Measurements from ENCODE around the gene GAGE2A.
"Not testable (repeated sequence)": the region's sequence is repeated elsewhere in the genome, so short reads cannot be mapped to it uniquely, and the experiment has no call there.

GAGE2A gene

GRCh38 chrX:49589196-49589595 is at the start of gene GAGE2A:
TSS of gene GAGE2A (plus strand) at chrX:49589496. CDS start at chrX:49590651, 1,155 bp downstream.
- H3K36me3 ChIP-seq (ENCODE audit: insufficient read depth, low read length); H3K4me1 ChIP-seq (ENCODE audit: insufficient read depth, low read length); H3K9ac ChIP-seq (ENCODE audit: low read length); H3K4me3 ChIP-seq (ENCODE audit: low read depth in 1 of 2, low read length in 2 of 2); H3K27ac ChIP-seq (ENCODE audit: low read depth, low read length); H3K9me3 ChIP-seq (ENCODE audit: low read length); H3K27me3 ChIP-seq (ENCODE audit: control insufficient read depth in 1 of 2, insufficient read depth in 2 of 2, low read length in 2 of 2): not testable (repeated sequence)

- H3K9ac ChIP-seq (ENCODE audit: low read length); H3K27ac ChIP-seq (ENCODE audit: low read depth, low read length); H3K36me3 ChIP-seq (ENCODE audit: insufficient read depth, low read length); H3K9me3 ChIP-seq (ENCODE audit: low read length); H3K27me3 ChIP-seq (ENCODE audit: control insufficient read depth in 1 of 2, insufficient read depth in 2 of 2, low read length in 2 of 2); H3K4me3 ChIP-seq (ENCODE audit: low read depth in 1 of 2, low read length in 2 of 2); H3K4me1 ChIP-seq (ENCODE audit: insufficient read depth, low read length): not testable (repeated sequence)
Observed at GRCh38 chrX:49541433-49541832, 47.9 kb upstream of the GAGE2A start, which contains the start of gene GAGE12D. TSS of gene GAGE12D (plus strand) at chrX:49541733. CDS start at chrX:49542888, 1,155 bp downstream.

- H3K9ac ChIP-seq (ENCODE audit: low read length); H3K4me1 ChIP-seq (ENCODE audit: insufficient read depth, low read length); H3K36me3 ChIP-seq (ENCODE audit: insufficient read depth, low read length); H3K27me3 ChIP-seq (ENCODE audit: control insufficient read depth in 1 of 2, insufficient read depth in 2 of 2, low read length in 2 of 2); H3K4me3 ChIP-seq (ENCODE audit: low read depth in 1 of 2, low read length in 2 of 2); H3K27ac ChIP-seq (ENCODE audit: low read depth, low read length); H3K9me3 ChIP-seq (ENCODE audit: low read length): not testable (repeated sequence)
Observed at GRCh38 chrX:49550989-49551388, 38.3 kb upstream of the GAGE2A start, which contains the start of gene GAGE12E. TSS of gene GAGE12E (plus strand) at chrX:49551289. CDS start at chrX:49552444, 1,155 bp downstream.

- H3K4me1 ChIP-seq (ENCODE audit: insufficient read depth, low read length); H3K27ac ChIP-seq (ENCODE audit: low read depth, low read length); H3K27me3 ChIP-seq (ENCODE audit: control insufficient read depth in 1 of 2, insufficient read depth in 2 of 2, low read length in 2 of 2); H3K36me3 ChIP-seq (ENCODE audit: insufficient read depth, low read length); H3K4me3 ChIP-seq (ENCODE audit: low read depth in 1 of 2, low read length in 2 of 2); H3K9me3 ChIP-seq (ENCODE audit: low read length); H3K9ac ChIP-seq (ENCODE audit: low read length): not testable (repeated sequence)
Observed at GRCh38 chrX:49560542-49560941, 28.8 kb upstream of the GAGE2A start, which contains the start of gene GAGE12F. TSS of gene GAGE12F (plus strand) at chrX:49560842. CDS start at chrX:49561997, 1,155 bp downstream.

- H3K27ac ChIP-seq (ENCODE audit: low read depth, low read length); H3K9me3 ChIP-seq (ENCODE audit: low read length); H3K9ac ChIP-seq (ENCODE audit: low read length); H3K4me1 ChIP-seq (ENCODE audit: insufficient read depth, low read length); H3K4me3 ChIP-seq (ENCODE audit: low read depth in 1 of 2, low read length in 2 of 2); H3K36me3 ChIP-seq (ENCODE audit: insufficient read depth, low read length); H3K27me3 ChIP-seq (ENCODE audit: control insufficient read depth in 1 of 2, insufficient read depth in 2 of 2, low read length in 2 of 2): not testable (repeated sequence)
Observed at GRCh38 chrX:49568728-49569127, 20.6 kb upstream of the GAGE2A start.

- not testable (repeated sequence) for H3K4me1 ChIP-seq (ENCODE audit: insufficient read depth, low read length); H3K36me3 ChIP-seq (ENCODE audit: insufficient read depth, low read length); H3K9ac ChIP-seq (ENCODE audit: low read length); H3K9me3 ChIP-seq (ENCODE audit: low read length); H3K27ac ChIP-seq (ENCODE audit: low read depth, low read length); H3K4me3 ChIP-seq (ENCODE audit: low read depth in 1 of 2, low read length in 2 of 2); H3K27me3 ChIP-seq (ENCODE audit: control insufficient read depth in 1 of 2, insufficient read depth in 2 of 2, low read length in 2 of 2)
Observed at GRCh38 chrX:49569152-49569551, 20.1 kb upstream of the GAGE2A start.

GRCh38 chrX:49570100-49570499 is 19.2 kb upstream of the GAGE2A start, which contains the start of gene GAGE12G:
TSS of gene GAGE12G (plus strand) at chrX:49570400. CDS start at chrX:49571555, 1,155 bp downstream.
- H3K9ac ChIP-seq (ENCODE audit: low read length); H3K9me3 ChIP-seq (ENCODE audit: low read length); H3K36me3 ChIP-seq (ENCODE audit: insufficient read depth, low read length); H3K27me3 ChIP-seq (ENCODE audit: control insufficient read depth in 1 of 2, insufficient read depth in 2 of 2, low read length in 2 of 2); H3K4me3 ChIP-seq (ENCODE audit: low read depth in 1 of 2, low read length in 2 of 2); H3K27ac ChIP-seq (ENCODE audit: low read depth, low read length); H3K4me1 ChIP-seq (ENCODE audit: insufficient read depth, low read length): not testable (repeated sequence)

- not testable (repeated sequence) for H3K27ac ChIP-seq (ENCODE audit: low read depth, low read length); H3K9me3 ChIP-seq (ENCODE audit: low read length); H3K4me1 ChIP-seq (ENCODE audit: insufficient read depth, low read length); H3K27me3 ChIP-seq (ENCODE audit: control insufficient read depth in 1 of 2, insufficient read depth in 2 of 2, low read length in 2 of 2); H3K4me3 ChIP-seq (ENCODE audit: low read depth in 1 of 2, low read length in 2 of 2); H3K36me3 ChIP-seq (ENCODE audit: insufficient read depth, low read length); H3K9ac ChIP-seq (ENCODE audit: low read length)
Observed at GRCh38 chrX:49579649-49580048, 9.6 kb upstream of the GAGE2A start, which contains the start of gene GAGE12H. TSS of gene GAGE12H (plus strand) at chrX:49579949. CDS start at chrX:49581104, 1,155 bp downstream.

- H3K9me3 ChIP-seq (ENCODE audit: low read length); H3K27me3 ChIP-seq (ENCODE audit: control insufficient read depth in 1 of 2, insufficient read depth in 2 of 2, low read length in 2 of 2); H3K9ac ChIP-seq (ENCODE audit: low read length); H3K4me1 ChIP-seq (ENCODE audit: insufficient read depth, low read length); H3K27ac ChIP-seq (ENCODE audit: low read depth, low read length); H3K4me3 ChIP-seq (ENCODE audit: low read depth in 1 of 2, low read length in 2 of 2); H3K36me3 ChIP-seq (ENCODE audit: insufficient read depth, low read length): not testable (repeated sequence)
Observed at GRCh38 chrX:49589769-49590478, 628 bp downstream of the GAGE2A start.

GRCh38 chrX:49590488-49590887 is 1.2 kb downstream of the GAGE2A start:
- not testable (repeated sequence) for H3K9me3 ChIP-seq (ENCODE audit: low read length); H3K27ac ChIP-seq (ENCODE audit: low read depth, low read length); H3K36me3 ChIP-seq (ENCODE audit: insufficient read depth, low read length); H3K9ac ChIP-seq (ENCODE audit: low read length); H3K4me1 ChIP-seq (ENCODE audit: insufficient read depth, low read length); H3K4me3 ChIP-seq (ENCODE audit: low read depth in 1 of 2, low read length in 2 of 2); H3K27me3 ChIP-seq (ENCODE audit: control insufficient read depth in 1 of 2, insufficient read depth in 2 of 2, low read length in 2 of 2)

- H3K27ac ChIP-seq (ENCODE audit: low read depth, low read length); H3K4me3 ChIP-seq (ENCODE audit: low read depth in 1 of 2, low read length in 2 of 2); H3K9ac ChIP-seq (ENCODE audit: low read length); H3K27me3 ChIP-seq (ENCODE audit: control insufficient read depth in 1 of 2, insufficient read depth in 2 of 2, low read length in 2 of 2); H3K36me3 ChIP-seq (ENCODE audit: insufficient read depth, low read length); H3K4me1 ChIP-seq (ENCODE audit: insufficient read depth, low read length); H3K9me3 ChIP-seq (ENCODE audit: low read length): not testable (repeated sequence)
Observed at GRCh38 chrX:49598720-49599119, 9.4 kb downstream of the GAGE2A start, which contains the start of gene GAGE1. TSS of gene GAGE1 (plus strand) at chrX:49599020. CDS start at chrX:49600175, 1,155 bp downstream.

GRCh38 chrX:49610718-49611310 is 21.5 kb downstream of the GAGE2A start:
- Histone ChIP-seq H3K27me3 (ENCODE audit: control insufficient read depth in 1 of 2, insufficient read depth in 2 of 2, low read length in 2 of 2) (peaks cover 0 to 4% of the 10 kb centered on the region in 2 donors), H3K27ac (ENCODE audit: low read depth, low read length) (no peak overlapping the region), H3K36me3 (ENCODE audit: insufficient read depth, low read length) (no peaks in the 10 kb centered on the region), H3K4me3 (ENCODE audit: low read depth in 1 of 2, low read length in 2 of 2) (no peak overlapping the region), H3K4me1 (ENCODE audit: insufficient read depth, low read length) (no peaks in the 10 kb centered on the region), H3K9ac (ENCODE audit: low read length) (no peak overlapping the region), H3K9me3 (ENCODE audit: low read length) (no peaks in the 10 kb centered on the region)
